Measurements from ENCODE around the gene EBP. TPM values are rescaled to one million over a fixed set of nuclear protein-coding genes. Genes with fewer than 3 reads are reported as not detected.

The EBP gene
- polyA plus RNA-seq, 1 donor (not counting 4 experiments of a cell fraction or from before 2014, with no cell fraction given) = 194 TPM

- H3K27ac ChIP-seq (ENCODE audit: control insufficient read depth, insufficient read depth, low read length) = peak overlapping the region; percentile 84
- H3K9me3 ChIP-seq (ENCODE audit: control insufficient read depth, low read depth, low read length) = no peaks in the 10 kb centered on the region
- peak overlapping the region; percentile 83 for H3K9ac ChIP-seq (ENCODE audit: control insufficient read depth, extremely low read depth, insufficient read depth, low read length)
- DNase-seq (ENCODE audit: low read depth, low spot score) (no peak), FAIRE-seq (no peak)
- no peaks in the 10 kb centered on the region for H3K27me3 ChIP-seq (ENCODE audit: control insufficient read depth, extremely low read depth, insufficient read depth, low read length)
- peak overlapping the region; percentile 55 to 79 (median 62) for H3K4me3 ChIP-seq (ENCODE audit: control insufficient read depth in 2 of 3, extremely low read depth in 1 of 3, insufficient read depth in 2 of 3, low read depth in 1 of 3, low read length in 3 of 3)
- dilution Hi-C loops (cut with MboI; ENCODE audit: extremely low pct_ligation_motif_present, low sequenced_read_pairs) = no loop called here
- TF ChIP-seq, protein P1, sequence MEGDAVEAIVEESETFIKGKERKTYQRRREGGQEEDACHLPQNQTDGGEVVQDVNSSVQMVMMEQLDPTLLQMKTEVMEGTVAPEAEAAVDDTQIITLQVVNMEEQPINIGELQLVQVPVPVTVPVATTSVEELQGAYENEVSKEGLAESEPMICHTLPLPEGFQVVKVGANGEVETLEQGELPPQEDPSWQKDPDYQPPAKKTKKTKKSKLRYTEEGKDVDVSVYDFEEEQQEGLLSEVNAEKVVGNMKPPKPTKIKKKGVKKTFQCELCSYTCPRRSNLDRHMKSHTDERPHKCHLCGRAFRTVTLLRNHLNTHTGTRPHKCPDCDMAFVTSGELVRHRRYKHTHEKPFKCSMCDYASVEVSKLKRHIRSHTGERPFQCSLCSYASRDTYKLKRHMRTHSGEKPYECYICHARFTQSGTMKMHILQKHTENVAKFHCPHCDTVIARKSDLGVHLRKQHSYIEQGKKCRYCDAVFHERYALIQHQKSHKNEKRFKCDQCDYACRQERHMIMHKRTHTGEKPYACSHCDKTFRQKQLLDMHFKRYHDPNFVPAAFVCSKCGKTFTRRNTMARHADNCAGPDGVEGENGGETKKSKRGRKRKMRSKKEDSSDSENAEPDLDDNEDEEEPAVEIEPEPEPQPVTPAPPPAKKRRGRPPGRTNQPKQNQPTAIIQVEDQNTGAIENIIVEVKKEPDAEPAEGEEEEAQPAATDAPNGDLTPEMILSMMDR (optimal IDR thresholded peaks at IDR 0.05 in 1 of 3, IDR thresholded peaks at IDR 0.05 in 1 of 3, conservative IDR thresholded peaks at IDR 0.05 in 1 of 3; ENCODE audit: extremely low read depth in 1 of 3, insufficient read depth in 2 of 3, low read length in 3 of 3) = no peak
- no peak for TF ChIP-seq EZH2 (IDR thresholded peaks at IDR 0.05; ENCODE audit: low read length)
- H3K9me1 ChIP-seq (ENCODE audit: control insufficient read depth, extremely low read depth, insufficient read depth, low read length) = no peaks in the 10 kb centered on the region
- H3K4me2 ChIP-seq (ENCODE audit: control insufficient read depth, extremely low read depth, insufficient read depth, low read depth, low read length) = peak overlapping the region; percentile 79
- no peaks in the 10 kb centered on the region for H3K36me3 ChIP-seq (ENCODE audit: control insufficient read depth in 2 of 2, extremely low read depth in 1 of 2, insufficient read depth in 2 of 2, low read length in 2 of 2)
- peaks cover 15% of the 10 kb centered on the region for H3K79me2 ChIP-seq (ENCODE audit: control insufficient read depth, insufficient read depth, low read length)
- peaks cover 9% of the 10 kb centered on the region for H3K4me1 ChIP-seq (ENCODE audit: control insufficient read depth, extremely low read depth, insufficient read depth, low read length)
- no peak overlapping the region for H2AFZ ChIP-seq (ENCODE audit: control insufficient read depth, low read length)
- no peaks in the 10 kb centered on the region for H4K20me1 ChIP-seq (ENCODE audit: control insufficient read depth, extremely low read depth, insufficient read depth, low read length)
Measured at GRCh38 chrX:48540480-48540879, 18.9 kb downstream of the EBP start.

DNA sequence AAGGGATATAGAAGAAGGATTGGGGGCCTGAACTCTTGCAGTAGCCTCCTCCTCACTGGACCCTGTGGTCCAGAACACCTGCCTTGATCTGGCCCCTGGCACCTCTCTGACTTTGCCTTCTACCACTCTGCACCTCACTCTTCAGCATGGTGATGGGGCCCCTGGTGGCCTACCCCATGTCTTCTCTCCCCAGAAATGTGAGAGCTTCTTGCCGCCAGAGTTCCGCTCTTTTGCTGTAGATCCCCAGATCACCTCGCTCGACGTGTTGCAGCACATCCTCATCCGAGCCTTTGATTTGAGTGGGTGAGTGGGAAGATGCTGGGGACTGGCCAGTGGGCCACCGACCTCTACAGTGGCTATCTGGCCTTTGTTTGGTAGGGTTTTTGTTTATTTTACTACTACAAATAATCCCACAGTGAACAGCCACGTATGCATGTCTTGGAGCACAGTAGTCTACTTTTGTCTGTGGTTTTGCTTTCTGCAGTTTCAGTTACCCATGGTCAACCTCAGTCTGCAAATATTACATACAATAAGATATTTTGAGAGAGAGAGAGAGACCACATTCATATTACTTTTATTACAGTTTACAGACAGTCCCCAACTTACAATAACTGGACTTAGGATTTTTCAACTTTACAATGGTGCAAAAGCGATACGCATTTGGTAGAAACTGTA, 19.7 kb downstream of the EBP start:
- H3K27ac ChIP-seq (ENCODE audit: control insufficient read depth, insufficient read depth, low read length) = peak overlapping the region; percentile 84
- DNase-seq (ENCODE audit: low read depth, low spot score) (no peak), FAIRE-seq (no peak)
- H3K4me3 ChIP-seq (ENCODE audit: control insufficient read depth in 2 of 3, extremely low read depth in 1 of 3, insufficient read depth in 2 of 3, low read depth in 1 of 3, low read length in 3 of 3) = peak overlapping the region in 1 of 3 experiments; percentile 62
- no peak overlapping the region for H3K9ac ChIP-seq (ENCODE audit: control insufficient read depth, extremely low read depth, insufficient read depth, low read length)
- dilution Hi-C loops (cut with MboI; ENCODE audit: extremely low pct_ligation_motif_present, low sequenced_read_pairs) = no loop called here
- H4K20me1 ChIP-seq (ENCODE audit: control insufficient read depth, extremely low read depth, insufficient read depth, low read length) = no peaks in the 10 kb centered on the region
- no peaks in the 10 kb centered on the region for H3K36me3 ChIP-seq (ENCODE audit: control insufficient read depth in 2 of 2, extremely low read depth in 1 of 2, insufficient read depth in 2 of 2, low read length in 2 of 2)
- H3K9me1 ChIP-seq (ENCODE audit: control insufficient read depth, extremely low read depth, insufficient read depth, low read length) = no peaks in the 10 kb centered on the region
- H3K4me1 ChIP-seq (ENCODE audit: control insufficient read depth, extremely low read depth, insufficient read depth, low read length) = peaks cover 9% of the 10 kb centered on the region
- TF ChIP-seq EZH2 (IDR thresholded peaks at IDR 0.05; ENCODE audit: low read length) = no peak
- TF ChIP-seq, protein P1 (optimal IDR thresholded peaks at IDR 0.05 in 1 of 3, IDR thresholded peaks at IDR 0.05 in 1 of 3, conservative IDR thresholded peaks at IDR 0.05 in 1 of 3; ENCODE audit: extremely low read depth in 1 of 3, insufficient read depth in 2 of 3, low read length in 3 of 3) = no peak
- H3K79me2 ChIP-seq (ENCODE audit: control insufficient read depth, insufficient read depth, low read length) = peaks cover 15% of the 10 kb centered on the region
- H3K4me2 ChIP-seq (ENCODE audit: control insufficient read depth, extremely low read depth, insufficient read depth, low read depth, low read length) = no peak overlapping the region
- H3K9me3 ChIP-seq (ENCODE audit: control insufficient read depth, low read depth, low read length) = no peaks in the 10 kb centered on the region
- no peaks in the 10 kb centered on the region for H3K27me3 ChIP-seq (ENCODE audit: control insufficient read depth, extremely low read depth, insufficient read depth, low read length)
- no peak overlapping the region for H2AFZ ChIP-seq (ENCODE audit: control insufficient read depth, low read length)
